DND-41 (cell line): ENCODE results near the gene S100A2.

Source experiments
- CTCF ChIP-seq: IDR thresholded peaks from 2 replicates; pipeline ENCODE4 v1.5.1; 2012; ENCODE audit warnings: borderline replicate concordance, low read length, moderate library complexity, mild to moderate bottlenecking; ENCODE audit not compliant: poor library complexity, severe bottlenecking; ENCODE audit errors: extremely low read depth
- EZH2 ChIP-seq: IDR thresholded peaks from 3 replicates; pipeline ENCODE4 v1.6.1; 2012; ENCODE audit warnings: borderline replicate concordance, low read depth, mild to moderate bottlenecking, moderate library complexity, low read length, inconsistent platforms; ENCODE audit not compliant: severe bottlenecking

GRCh38 chr1:153563483-153563901 is 2.2 kb downstream of the S100A2 start:
- TF ChIP-seq CTCF: no peak
- TF ChIP-seq EZH2: no peak
